HG02588 (cell line): ENCODE measurements around the gene IPO4.
A peak's percentile ranks its signal among the peaks of the same experiment; 100 is the strongest.

ENCODE experiments used
- ATAC-seq: cut with Tn5 transposase; IDR thresholded peaks from one replicate; pipeline ENCODE4 v1.9.1; 2021; ENCODE audit warnings: mild to moderate bottlenecking, moderate library complexity; ENCODE audit not compliant: unreplicated experiment

The IPO4 gene

GRCh38 chr14:24149302-24149969 is 39.2 kb downstream of the IPO4 start:
- ATAC-seq, result no peak

- ATAC-seq, result no peak
Measured at GRCh38 chr14:24147761-24148428, 40.7 kb downstream of the IPO4 start.

DNA sequence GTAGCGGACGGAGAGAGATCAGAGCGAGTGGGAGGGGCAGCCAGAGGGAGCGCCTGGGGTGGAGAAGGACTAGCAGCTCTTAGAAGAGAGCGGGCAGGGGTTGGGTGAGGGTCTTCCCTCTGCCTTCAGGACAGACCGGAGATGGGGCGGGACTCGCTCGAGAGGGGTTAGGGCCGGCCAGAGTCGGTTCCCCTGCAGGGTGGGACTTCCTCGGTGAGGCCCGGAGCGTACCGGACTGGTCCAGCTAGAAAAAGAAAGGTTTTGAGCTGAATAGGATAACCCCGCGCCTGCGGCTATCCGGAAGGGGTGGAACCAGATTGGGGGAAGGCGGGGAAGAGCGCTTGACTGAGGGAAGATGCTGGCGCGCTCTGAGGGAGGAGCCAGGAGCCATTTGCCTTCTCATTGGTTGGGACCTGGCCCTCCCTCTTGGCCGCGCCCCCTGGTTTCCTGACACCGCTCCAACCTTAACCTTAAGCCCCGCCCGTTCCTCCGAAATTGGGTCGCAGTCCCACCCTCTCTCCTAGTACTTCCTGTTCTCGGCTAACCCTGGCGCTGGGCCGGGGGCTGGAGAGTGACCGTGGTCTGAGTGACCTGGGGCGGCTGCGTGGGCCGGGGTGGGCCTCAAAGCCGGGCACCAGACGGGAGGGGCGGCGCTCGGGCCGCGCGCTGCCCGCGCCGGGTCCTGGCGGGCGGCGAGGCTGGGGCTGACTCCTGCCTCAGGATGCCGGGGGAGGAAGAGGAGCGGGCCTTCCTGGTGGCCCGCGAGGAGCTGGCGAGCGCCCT is 41.4 kb downstream of the IPO4 start, which contains the start of gene RNF31:
Gene RNF31, plus strand, starts transcription at position 521 of the 783 bp plus-strand sequence. Its CDS starts 201 bp downstream, at position 722.
- peak; percentile 80 for ATAC-seq

GRCh38 chr14:24146453-24146977 is 42.1 kb downstream of the IPO4 start, which contains the start of gene PSME2:
Gene PSME2, minus strand, starts transcription at chr14:24146610. Its CDS starts 29 bp downstream, at chr14:24146581.
- peak; percentile 47 for ATAC-seq

DNA sequence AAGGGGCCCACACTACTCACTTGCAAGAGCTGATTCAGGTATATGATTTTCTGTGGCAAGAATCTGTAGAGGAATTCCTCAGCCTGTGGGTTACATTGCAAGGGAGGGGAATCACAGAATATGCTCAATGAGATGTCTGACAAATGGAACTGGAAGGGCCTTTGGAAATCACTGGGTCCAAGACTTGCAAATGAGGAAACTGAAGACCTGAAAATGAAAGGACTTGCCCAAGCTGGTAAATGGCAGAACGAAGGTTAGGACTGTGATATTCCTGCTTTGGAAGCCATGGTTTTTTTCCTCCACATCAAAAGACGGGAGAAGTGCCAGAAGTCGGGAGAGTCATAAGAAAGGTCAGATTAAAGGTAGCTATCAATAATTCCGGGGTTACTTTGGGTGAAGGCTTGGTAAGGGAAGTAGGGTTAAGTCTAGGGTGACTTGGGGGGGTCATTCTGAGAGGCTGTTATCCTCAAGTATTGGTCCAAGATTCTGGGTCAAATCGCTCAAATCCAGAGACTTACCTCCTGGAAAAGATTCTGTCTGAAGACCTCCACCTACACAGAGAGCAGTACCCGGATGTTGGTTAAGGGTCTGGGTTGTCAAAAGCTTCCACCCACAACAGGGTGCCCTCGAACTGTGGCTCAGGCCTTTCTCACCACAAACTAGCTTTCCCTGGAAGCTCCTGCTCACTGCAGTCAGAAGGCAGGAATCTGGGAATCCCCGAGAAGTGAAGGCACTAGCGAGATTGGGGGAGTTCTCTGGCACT is 42.7 kb downstream of the IPO4 start:
- ATAC-seq, result no peak

- ATAC-seq, result no peak
Measured at GRCh38 chr14:24145219-24145618, 43.4 kb downstream of the IPO4 start.

- ATAC-seq, result no peak
Measured at GRCh38 chr14:24144451-24144850, 44.2 kb downstream of the IPO4 start.

DNA sequence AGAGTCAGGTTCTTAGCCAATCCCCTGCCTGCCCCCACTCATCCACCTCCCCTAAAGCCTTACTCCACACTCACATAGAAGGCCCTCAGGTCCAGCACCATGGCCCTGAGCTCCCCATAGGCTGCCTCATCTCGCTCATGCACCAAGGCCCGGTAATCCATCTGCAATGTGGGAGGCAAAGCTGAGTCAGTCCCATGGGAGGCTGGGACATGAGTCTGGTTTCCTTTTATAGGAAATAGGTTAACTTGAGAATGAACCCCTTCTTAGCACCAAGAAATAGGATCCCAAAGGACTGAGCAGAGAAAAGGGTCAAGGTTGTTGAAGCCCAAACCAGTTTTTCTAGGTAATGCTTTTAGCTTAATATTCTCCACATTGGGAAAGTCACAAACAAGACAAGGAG is 45.1 kb downstream of the IPO4 start:
- ATAC-seq, result no peak

- peak; percentile 82 for ATAC-seq
Measured at GRCh38 chr14:24141097-24141880, 47.3 kb downstream of the IPO4 start, which contains the start of gene EMC9. Gene EMC9, minus strand, starts transcription at chr14:24141591. Its CDS starts 287 bp downstream, at chr14:24141304.

GRCh38 chr14:24139272-24139934 is 49.2 kb downstream of the IPO4 start:
- ATAC-seq, result no peak

- ATAC-seq, result no peak
Measured at GRCh38 chr14:24138396-24139271, 50.0 kb downstream of the IPO4 start.

DNA sequence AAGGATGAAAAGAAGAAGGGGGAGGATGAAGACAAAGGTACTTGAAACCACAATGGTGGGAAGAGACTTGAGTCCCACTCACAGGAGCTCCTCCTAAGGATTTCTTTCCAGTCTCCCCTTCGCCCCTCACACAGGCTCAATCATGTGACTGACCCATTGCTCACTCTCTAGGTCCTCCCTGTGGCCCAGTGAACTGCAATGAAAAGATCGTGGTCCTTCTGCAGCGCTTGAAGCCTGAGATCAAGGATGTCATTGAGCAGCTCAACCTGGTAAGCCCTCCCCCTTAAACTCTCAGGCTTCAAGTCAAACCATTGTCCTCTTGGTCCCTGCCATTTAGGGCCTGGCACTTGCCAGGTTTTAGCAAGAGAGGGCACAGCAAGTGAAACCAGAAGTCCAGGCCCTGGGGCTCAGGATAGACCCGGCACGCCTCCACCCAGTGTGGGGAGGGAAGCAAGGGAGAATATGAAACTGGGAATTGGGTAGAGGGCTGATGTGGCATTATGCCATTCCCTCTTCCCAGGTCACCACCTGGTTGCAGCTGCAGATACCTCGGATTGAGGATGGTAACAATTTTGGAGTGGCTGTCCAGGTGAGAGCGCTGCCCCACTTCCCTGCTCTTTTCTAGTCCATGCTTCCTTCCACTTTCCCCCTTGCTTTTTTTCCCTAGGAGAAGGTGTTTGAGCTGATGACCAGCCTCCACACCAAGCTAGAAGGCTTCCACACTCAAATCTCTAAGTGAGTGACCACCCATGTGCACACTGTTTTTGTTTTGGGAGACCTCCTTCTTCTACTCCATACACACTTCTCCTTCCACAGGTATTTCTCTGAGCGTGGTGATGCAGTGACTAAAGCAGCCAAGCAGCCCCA is 50.9 kb downstream of the IPO4 start:
- ATAC-seq, result no peak

DNA sequence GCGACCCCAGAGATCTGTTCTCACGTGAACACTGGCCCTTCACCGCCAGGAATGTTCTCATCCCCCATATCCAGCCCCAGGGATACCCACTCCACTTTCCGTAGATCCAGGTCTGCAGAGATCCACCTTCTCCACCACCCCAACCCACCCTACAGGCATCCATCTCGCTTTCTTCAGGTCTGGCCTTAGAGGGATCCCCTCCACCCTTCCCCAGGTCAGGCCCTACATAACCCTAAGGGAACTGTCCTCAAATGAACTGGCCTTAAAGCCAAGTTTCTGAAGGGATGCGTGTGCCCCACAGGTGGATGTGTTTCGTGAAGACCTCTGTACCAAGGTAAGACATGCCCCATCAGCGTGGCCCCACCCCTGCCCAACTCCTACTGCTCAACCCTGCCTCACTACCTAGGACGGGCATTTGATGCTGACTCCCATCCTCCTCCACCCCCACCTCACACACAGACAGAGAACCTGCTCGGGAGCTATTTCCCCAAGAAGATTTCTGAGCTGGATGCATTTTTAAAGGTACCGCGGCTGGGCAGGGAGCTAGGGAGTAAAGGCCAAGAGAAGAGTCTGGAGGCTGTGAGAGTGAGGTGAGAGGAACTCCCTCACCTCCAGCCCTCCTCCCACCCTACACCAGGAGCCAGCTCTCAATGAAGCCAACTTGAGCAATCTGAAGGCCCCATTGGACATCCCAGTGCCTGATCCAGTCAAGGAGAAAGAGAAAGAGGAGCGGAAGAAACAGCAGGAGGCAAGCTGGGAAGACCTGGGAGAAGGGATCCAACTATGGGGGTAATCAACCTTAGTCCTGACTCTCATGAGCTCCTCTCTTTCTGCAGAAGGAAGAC is 51.7 kb downstream of the IPO4 start:
- no peak for ATAC-seq

- ATAC-seq, result peak; percentile 82
Measured at GRCh38 chr14:24135834-24136683, 52.6 kb downstream of the IPO4 start, which contains the start of gene PSME1. Gene PSME1, plus strand, starts transcription at chr14:24136194. Its CDS starts 69 bp downstream, at chr14:24136263.

- ATAC-seq, result no peak
Measured at GRCh38 chr14:24135584-24135833, 53.1 kb downstream of the IPO4 start.

DNA sequence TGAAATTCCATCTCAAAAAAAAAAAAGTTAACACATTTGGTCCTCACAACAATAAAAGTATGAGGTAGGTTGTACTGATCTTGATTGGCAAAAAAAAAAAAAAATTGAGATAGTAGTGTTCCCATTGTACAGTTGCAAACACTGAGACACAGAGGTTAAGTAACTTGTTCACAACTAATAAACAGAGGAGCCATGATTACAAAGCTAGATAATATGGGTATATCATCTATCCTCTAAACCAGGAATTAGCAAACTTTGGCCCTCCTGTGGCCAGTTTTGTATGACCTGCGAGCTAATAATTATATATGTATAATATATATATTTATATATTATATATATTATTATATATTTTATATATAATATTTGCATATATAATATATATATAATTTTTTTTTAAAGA is 54.9 kb downstream of the IPO4 start:
- no peak for ATAC-seq
